Naive thymus-derived CD4-positive, alpha-beta T cell (primary cell): ENCODE results near the gene EFHB. TPM values are rescaled to one million over a fixed set of nuclear protein-coding genes. Genes with fewer than 3 reads are reported as not detected.
A peak's percentile ranks its signal among the peaks of the same experiment; 100 is the strongest.

Source experiments
- ATAC-seq: fragments of 150-1000 bp; cut with Tn5 transposase; 2 replicates; pipeline ENCODE4 v1.10.0; 2021; ENCODE audit warnings: mild to moderate bottlenecking, moderate library complexity
- CTCF ChIA-PET: fragments of 350-600 bp; sonication (Branson Sonifier 250); formaldehyde crosslinking; loops from one replicate; lab custom pipeline; 2021; ENCODE audit warnings: antibody characterized with exemption; lab: Charles Lee
- POLR2A ChIA-PET: fragments of 350-600 bp; sonication (Branson Sonifier 250); formaldehyde crosslinking; loops from one replicate; lab custom pipeline; 2021; ENCODE audit warnings: antibody characterized with exemption, inconsistent platforms; lab: Charles Lee
- DNase-seq, 9 donors: peaks; one replicate each; pipeline versions ENCODE4 v3.0.0 to v3.0.0-alpha.2; 2020 to 2022; ENCODE audit warnings: mixed read lengths in 1 of 9
- H3K27ac ChIP-seq: one replicate; pipeline ENCODE4 v1.7.0; 2013; ENCODE audit warnings: mild to moderate bottlenecking, low read depth, low read length, moderate library complexity
- H3K27me3 ChIP-seq, 2 donors: one replicate each; pipeline ENCODE4 v1.7.0; 2013; ENCODE audit warnings: low read length in 2 of 2, mild to moderate bottlenecking in 2 of 2, moderate library complexity in 2 of 2; ENCODE audit not compliant: control insufficient read depth in 2 of 2, insufficient read depth in 2 of 2
- H3K36me3 ChIP-seq, 3 experiments: 1 replicate in 2 of 3; 2 replicates in 1 of 3; pipeline ENCODE4 v1.7.0; 2013; ENCODE audit warnings: low read length in 3 of 3, mild to moderate bottlenecking in 3 of 3, moderate library complexity in 1 of 3; ENCODE audit not compliant: insufficient read depth in 3 of 3, control insufficient read depth in 2 of 3
- H3K4me1 ChIP-seq, 2 donors: one replicate each; pipeline ENCODE4 v1.7.0; 2013; ENCODE audit warnings: low read length in 2 of 2, mild to moderate bottlenecking in 2 of 2, moderate library complexity in 1 of 2; ENCODE audit not compliant: control insufficient read depth in 2 of 2, insufficient read depth in 2 of 2
- H3K4me3 ChIP-seq: 2 replicates; pipeline ENCODE4 v1.7.0; 2013; ENCODE audit warnings: mild to moderate bottlenecking, low read length
- H3K9me3 ChIP-seq, 3 experiments: 1 replicate in 2 of 3; 2 replicates in 1 of 3; pipeline ENCODE4 v1.7.0; 2013; ENCODE audit warnings: low read length in 3 of 3; ENCODE audit not compliant: control insufficient read depth in 2 of 3
- H3K27ac Mint-ChIP-seq, 9 donors: one replicate each; pipeline ENCODE4 v1.8.0; 2020 to 2022; ENCODE audit warnings: mixed read lengths in 9 of 9, mild to moderate bottlenecking in 8 of 9, moderate library complexity in 5 of 9, inconsistent platforms in 2 of 9
- H3K27me3 Mint-ChIP-seq, 5 donors: one replicate each; pipeline ENCODE4 v1.8.0; 2021 to 2022; ENCODE audit warnings: mixed read lengths in 5 of 5, mild to moderate bottlenecking in 1 of 5
- H3K36me3 Mint-ChIP-seq, 5 donors: one replicate each; pipeline ENCODE4 v1.8.0; 2020 to 2022; ENCODE audit warnings: mixed read lengths in 5 of 5, mild to moderate bottlenecking in 3 of 5, inconsistent platforms in 1 of 5
- H3K4me1 Mint-ChIP-seq, 7 donors: one replicate each; pipeline ENCODE4 v1.8.0; 2020 to 2022; ENCODE audit warnings: mixed read lengths in 7 of 7, mild to moderate bottlenecking in 3 of 7, inconsistent platforms in 1 of 7
- H3K4me3 Mint-ChIP-seq, 10 donors: one replicate each; pipeline ENCODE4 v1.8.0; 2020 to 2022; ENCODE audit warnings: mild to moderate bottlenecking in 10 of 10, mixed read lengths in 10 of 10, moderate library complexity in 6 of 10, inconsistent platforms in 2 of 10
- H3K9me3 Mint-ChIP-seq, 11 donors: one replicate each; pipeline ENCODE4 v1.8.0; 2020 to 2022; ENCODE audit warnings: mixed read lengths in 11 of 11, mild to moderate bottlenecking in 4 of 11, inconsistent platforms in 1 of 11, moderate library complexity in 1 of 11
- intact Hi-C, 2 donors: fragments of 100-400 bp; cut with micrococcal nuclease; formaldehyde crosslinking; loops; one replicate each; pipeline ENCODE4 v1.15.1; 2023
- polyA plus RNA-seq, 2 donors: library from polyadenylated mRNA; unstranded; fragments of 300-500 nt; fragmentation: Illumina TruSeq; gene quantifications; one replicate each; pipeline ENCODE4 v1.2.3, GENCODE V29; 2021
- total RNA-seq, 6 experiments: library from RNA in 5 of 6; stranded (reverse) in 5 of 6; gene quantifications; 1 replicate in 5 of 6; 2 replicates in 1 of 6; pipeline ENCODE4 v1.2.3 and lab custom pipeline; 2021 to 2026

Gene EFHB, protein sequence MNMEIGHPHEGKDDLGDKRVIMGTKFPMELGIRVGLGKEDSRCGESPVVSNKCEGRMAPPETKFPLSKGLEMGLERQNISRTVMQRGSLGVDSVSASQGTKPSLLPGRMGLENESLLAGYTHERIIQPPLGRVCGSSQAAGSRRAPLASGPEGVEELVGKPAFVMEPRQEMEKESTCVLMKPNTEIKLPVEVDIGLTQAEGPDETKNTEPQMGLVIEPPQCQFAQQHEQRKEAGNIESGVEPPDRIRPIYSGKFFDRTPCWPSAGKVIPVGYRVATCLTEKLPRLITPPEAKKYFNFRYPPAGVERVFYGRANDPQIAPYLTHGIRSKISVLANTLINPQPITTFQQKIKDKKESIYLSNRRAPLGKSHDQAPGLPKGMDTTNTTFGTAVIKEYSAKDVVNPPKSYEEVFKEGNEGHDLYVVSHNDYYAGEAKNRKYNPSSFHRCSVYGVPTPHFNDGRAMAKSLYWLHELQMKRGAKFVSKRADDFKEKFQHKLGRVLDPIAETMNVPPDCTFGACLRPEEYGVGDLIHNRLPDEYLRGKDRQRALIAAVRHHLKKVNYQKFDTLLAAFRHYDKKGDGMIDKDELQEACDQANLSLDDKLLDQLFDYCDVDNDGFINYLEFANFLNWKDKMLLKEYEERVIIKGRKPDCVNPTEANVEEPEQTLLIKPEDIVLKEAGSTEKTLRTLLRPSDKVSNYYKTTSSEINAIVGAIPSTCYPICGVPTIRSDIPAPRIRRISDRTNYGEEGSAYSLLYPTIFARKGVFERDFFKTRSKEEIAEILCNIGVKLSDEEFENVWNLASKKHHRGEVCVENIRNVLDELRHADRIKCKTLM
- total RNA-seq (1 to 10 TPM in 3 of 5 experiments, under 1 TPM in 1, not detected in 1; 0.92 to 2.0 (median 1.4) TPM), polyA plus RNA-seq (1 to 10 TPM in 1 of 2 donors, not detected in 1; 1.8 TPM), total RNA-seq (lab: John Stamatoyannopoulos, UW) (not detected)

DNA sequence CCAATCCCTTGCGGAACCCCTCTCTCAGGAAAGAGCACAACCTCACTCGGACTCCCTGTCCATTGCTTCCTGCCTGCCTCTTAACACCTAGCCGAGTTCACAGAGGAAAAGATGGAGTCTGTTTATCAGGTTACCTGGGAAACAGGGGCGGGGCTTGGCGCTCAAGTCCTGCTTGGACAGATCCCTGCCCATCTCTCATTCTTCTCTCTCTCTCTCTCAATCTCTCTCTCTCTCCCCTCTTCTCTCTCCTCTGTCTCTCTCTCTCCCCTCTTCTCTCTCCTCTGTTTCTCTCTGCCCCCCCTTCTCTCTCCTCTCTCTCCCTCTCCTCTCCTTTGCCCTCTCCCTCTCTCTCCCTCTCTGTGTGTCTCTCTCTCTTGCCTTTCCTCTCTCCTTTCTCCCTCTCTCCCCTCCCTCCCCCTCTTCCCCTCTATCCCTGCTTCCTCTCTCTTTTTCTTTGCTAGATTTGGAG is at the start of gene EFHB:
Gene EFHB, minus strand, starts transcription at position 120 of the 469 bp plus-strand sequence. CDS start 199 bp downstream, outside the sequence.
- Histone ChIP-seq H3K27me3 (peaks cover 0 to 2% of the 10 kb centered on the region in 2 donors), H3K4me1 (no peaks in the 10 kb centered on the region), H3K36me3 (no peaks in the 10 kb centered on the region), H3K4me3 (no peak within 1 kb of the TSS), H3K9me3 (no peaks in the 10 kb centered on the region), H3K27ac (no peak within 1 kb of the TSS)
- Mint-ChIP-seq H3K4me1 (peaks cover 0 to 36% (median 1%) of the 10 kb centered on the region in 7 donors), H3K27ac (peak within 1 kb of the TSS in 3 of 9 donors; percentile 45 to 83 (median 68)), H3K36me3 (peaks cover 0 to 4% (median 0%) of the 10 kb centered on the region in 5 donors), H3K4me3 (peak within 1 kb of the TSS in 1 of 10 donors; percentile 23), H3K27me3 (peaks cover 13 to 23% (median 18%) of the 10 kb centered on the region in 5 donors), H3K9me3 (peaks cover 0 to 5% (median 0%) of the 10 kb centered on the region in 11 donors)
- ChIA-PET POLR2A (interaction anchor here (1.6 kb wide), 1 partner anchor 13 kb away, joined by 3 read pairs; the partner anchor contains the start of gene RAB5A), CTCF (no interaction called here)
- ATAC-seq (no peak), DNase-seq (no peak)
- intact Hi-C loops: loop anchor here in 1 of 2 donors (5.0 kb wide), 1 partner anchor 108 kb away; the partner anchor contains the start of gene KAT2B

DNA sequence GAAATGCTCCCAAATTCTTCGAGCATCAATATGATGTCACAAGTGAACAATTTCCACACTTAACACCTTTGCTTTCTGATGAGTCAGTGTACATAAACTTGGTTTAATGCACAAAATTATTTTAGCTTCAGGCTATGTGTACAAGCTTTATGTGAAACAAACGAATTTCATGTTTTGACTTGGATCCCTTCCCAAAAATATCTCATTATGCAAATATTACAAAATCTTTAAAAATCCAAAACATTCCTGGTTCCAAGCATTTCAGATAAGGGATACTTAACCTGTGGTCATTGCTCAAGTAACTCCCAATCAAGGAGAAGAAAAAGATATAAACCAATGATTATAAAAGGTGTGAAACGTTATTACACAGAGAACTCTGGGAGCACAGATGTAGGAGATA is 38.0 kb upstream of the EFHB start:
- no peak overlapping the region for H3K4me3 ChIP-seq
- H3K27me3 ChIP-seq: no peaks in the 10 kb centered on the region
- DNase-seq (no peak), ATAC-seq (no peak)
- H3K27ac ChIP-seq: no peak overlapping the region
- Mint-ChIP-seq H3K9me3 (no peaks in the 10 kb centered on the region), H3K4me1 (peaks cover 5 to 48% (median 35%) of the 10 kb centered on the region in 7 donors), H3K36me3 (peaks cover 7 to 41% (median 24%) of the 10 kb centered on the region in 5 donors), H3K27ac (peak overlapping the region in 2 of 9 donors; percentile 27 to 31), H3K4me3 (no peak overlapping the region), H3K27me3 (no peaks in the 10 kb centered on the region)
- ChIA-PET CTCF (no interaction called here), POLR2A (no interaction called here)
- no peaks in the 10 kb centered on the region for H3K9me3 ChIP-seq
- intact Hi-C loops: no loop called here
- peaks cover 4 to 35% (median 12%) of the 10 kb centered on the region in 3 experiments for H3K36me3 ChIP-seq
- peaks cover 0 to 4% of the 10 kb centered on the region in 2 donors for H3K4me1 ChIP-seq

GRCh38 chr3:19970327-19970726 is 36.3 kb upstream of the EFHB start:
- intact Hi-C loops: no loop called here

GRCh38 chr3:19967812-19968211 is 33.8 kb upstream of the EFHB start:
- H3K4me1 ChIP-seq: peaks cover 0 to 13% of the 10 kb centered on the region in 2 donors
- no peak overlapping the region for H3K27ac ChIP-seq
- POLR2A ChIA-PET: no interaction called here
- H3K27ac Mint-ChIP-seq: peak overlapping the region in 5 of 9 donors; percentile 7 to 17 (median 12)
- no peak overlapping the region for H3K4me3 ChIP-seq
- no peaks in the 10 kb centered on the region for H3K9me3 ChIP-seq
- no peaks in the 10 kb centered on the region for H3K27me3 Mint-ChIP-seq
- peak overlapping the region in 2 of 10 donors; percentile 5 to 8 for H3K4me3 Mint-ChIP-seq
- peaks cover 0 to 11% (median 0%) of the 10 kb centered on the region in 3 experiments for H3K36me3 ChIP-seq
- intact Hi-C loops: no loop called here
- ATAC-seq (no peak), DNase-seq (no peak)
- H3K27me3 ChIP-seq: no peaks in the 10 kb centered on the region
- H3K9me3 Mint-ChIP-seq: peaks cover 0 to 2% (median 0%) of the 10 kb centered on the region in 11 donors
- peaks cover 10 to 79% (median 70%) of the 10 kb centered on the region in 7 donors for H3K4me1 Mint-ChIP-seq
- CTCF ChIA-PET: no interaction called here
- H3K36me3 Mint-ChIP-seq: peaks cover 7 to 36% (median 21%) of the 10 kb centered on the region in 5 donors

More at GRCh38 chr3:19970327-19970726, 36.3 kb upstream of the EFHB start:
- H3K27me3 Mint-ChIP-seq: no peaks in the 10 kb centered on the region
- no peak for ATAC-seq
- no peak for DNase-seq
- peaks cover 10 to 43% (median 27%) of the 10 kb centered on the region in 5 donors for H3K36me3 Mint-ChIP-seq
- H3K4me3 Mint-ChIP-seq: no peak overlapping the region
- H3K4me1 Mint-ChIP-seq: peaks cover 10 to 65% (median 50%) of the 10 kb centered on the region in 7 donors
- peaks cover under 1 to 25% (median 1%) of the 10 kb centered on the region in 3 experiments for H3K36me3 ChIP-seq
- H3K27ac ChIP-seq: no peak overlapping the region
- ChIA-PET CTCF (no interaction called here), POLR2A (no interaction called here)
- H3K27me3 ChIP-seq: no peaks in the 10 kb centered on the region
- no peaks in the 10 kb centered on the region for H3K9me3 ChIP-seq
- peaks cover 0 to 4% of the 10 kb centered on the region in 2 donors for H3K4me1 ChIP-seq
- peak overlapping the region in 1 of 9 donors; percentile 37 for H3K27ac Mint-ChIP-seq
- H3K4me3 ChIP-seq: no peak overlapping the region
- H3K9me3 Mint-ChIP-seq: peaks cover 0 to 2% (median 0%) of the 10 kb centered on the region in 11 donors

DNA sequence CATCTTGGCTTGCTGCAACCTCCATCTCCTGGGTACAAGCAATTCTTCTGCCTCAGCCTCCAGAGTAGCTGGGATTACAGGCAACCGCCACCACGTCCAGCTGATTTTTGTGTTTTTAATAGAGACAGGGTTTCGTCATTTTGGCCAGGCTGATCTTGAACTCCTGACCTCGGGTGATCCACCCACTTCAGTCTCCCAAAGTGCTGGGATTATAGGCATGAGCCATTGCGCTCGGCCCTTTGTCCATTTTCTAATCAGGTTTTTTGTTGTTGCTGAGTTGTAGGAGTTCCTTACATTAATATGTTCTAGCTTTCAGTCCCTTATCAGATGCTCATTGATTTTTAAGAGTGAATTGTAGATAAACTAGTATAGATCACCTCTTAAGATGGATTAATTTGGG is 33.2 kb upstream of the EFHB start:
- ChIA-PET POLR2A (no interaction called here), CTCF (interaction anchor here (0.7 kb wide), 1 partner anchor 877 kb away, joined by 3 read pairs; no protein-coding TSS in a partner anchor)
- Histone ChIP-seq H3K4me3 (no peak overlapping the region), H3K27me3 (no peaks in the 10 kb centered on the region), H3K36me3 (peaks cover 0 to 11% (median 0%) of the 10 kb centered on the region in 3 experiments), H3K27ac (no peak overlapping the region), H3K9me3 (no peaks in the 10 kb centered on the region), H3K4me1 (peaks cover 0 to 14% of the 10 kb centered on the region in 2 donors)
- no peaks in the 10 kb centered on the region for H3K27me3 Mint-ChIP-seq
- no peak for ATAC-seq
- peak overlapping the region in 2 of 10 donors; percentile 5 to 8 for H3K4me3 Mint-ChIP-seq
- intact Hi-C loops: no loop called here
- peaks cover 0 to 2% (median 0%) of the 10 kb centered on the region in 11 donors for H3K9me3 Mint-ChIP-seq
- peak overlapping the region in 4 of 9 donors; percentile 7 to 34 (median 22) for H3K27ac Mint-ChIP-seq
- H3K4me1 Mint-ChIP-seq: peaks cover 12 to 79% (median 76%) of the 10 kb centered on the region in 7 donors
- H3K36me3 Mint-ChIP-seq: peaks cover 7 to 37% (median 18%) of the 10 kb centered on the region in 5 donors
- no peak for DNase-seq

- Mint-ChIP-seq H3K27ac (peak overlapping the region in 5 of 9 donors; percentile 18 to 65 (median 38)), H3K4me3 (peak overlapping the region in 3 of 10 donors; percentile 24 to 32 (median 30)), H3K27me3 (no peaks in the 10 kb centered on the region), H3K36me3 (peaks cover 4 to 39% (median 19%) of the 10 kb centered on the region in 5 donors), H3K4me1 (peaks cover 34 to 98% (median 85%) of the 10 kb centered on the region in 7 donors), H3K9me3 (peaks cover 0 to 2% (median 0%) of the 10 kb centered on the region in 11 donors)
- H3K36me3 ChIP-seq: peaks cover 0 to 4% (median 0%) of the 10 kb centered on the region in 3 experiments
- intact Hi-C loops: no loop called here
- no peak for ATAC-seq
- ChIA-PET CTCF (no interaction called here), POLR2A (no interaction called here)
- H3K4me1 ChIP-seq: peaks cover 4 to 10% of the 10 kb centered on the region in 2 donors
- H3K4me3 ChIP-seq: no peak overlapping the region
- H3K9me3 ChIP-seq: no peaks in the 10 kb centered on the region
- H3K27ac ChIP-seq: no peak overlapping the region
- no peaks in the 10 kb centered on the region for H3K27me3 ChIP-seq
- no peak for DNase-seq
These were observed 27.9 kb upstream of the EFHB start for GRCh38 chr3:19961960-19962359.
